B cell (primary cell): Measurements from ENCODE around the gene CALM1. TPM values are rescaled to one million over a fixed set of nuclear protein-coding genes. Genes with fewer than 3 reads are reported as not detected.

Source experiments
- ATAC-seq: fragments of 200-7000 bp; cut with Tn5 transposase; one replicate; pipeline ENCODE4 v1.10.0; 2021; ENCODE audit warnings: low read depth, mild to moderate bottlenecking, moderate number of reproducible peaks, moderate library complexity
- CTCF ChIA-PET: fragments of 350-600 bp; sonication (Branson Sonifier 250); formaldehyde crosslinking; loops from one replicate; lab custom pipeline; 2021; ENCODE audit warnings: antibody characterized with exemption, inconsistent platforms; lab: Charles Lee
- POLR2A ChIA-PET: fragments of 350-600 bp; sonication (Branson Sonifier 250); formaldehyde crosslinking; loops from one replicate; lab custom pipeline; 2021; ENCODE audit warnings: antibody characterized with exemption; lab: Charles Lee
- DNase-seq: peaks from one replicate; pipeline ENCODE4 v3.0.0; 2013
- H2AFZ ChIP-seq: 2 replicates; pipeline ENCODE4 v1.6.1; 2012; ENCODE audit warnings: mild to moderate bottlenecking, low read depth, low read length; ENCODE audit not compliant: insufficient read depth, poor library complexity, severe bottlenecking
- H3K27ac ChIP-seq, 2 donors: 1 replicate in 1 of 2; 2 replicates in 1 of 2; pipeline ENCODE4 v1.5.1; 2012 to 2013; ENCODE audit warnings: low read length in 2 of 2, mild to moderate bottlenecking in 2 of 2, moderate library complexity in 1 of 2
- H3K27me3 ChIP-seq, 4 experiments: fragments of 200-600 bp in 1 of 4; sonication (generic) in 1 of 4; replicated peaks in 1 of 4; 1 replicate in 2 of 4; 2 replicates in 2 of 4; pipeline versions ENCODE4 v1.6.1 to v1.7.0; 2013 to 2016; ENCODE audit warnings: low read length in 3 of 4, mild to moderate bottlenecking in 2 of 4, mixed read lengths in 1 of 4, moderate library complexity in 1 of 4; ENCODE audit not compliant: insufficient read depth in 4 of 4, control insufficient read depth in 3 of 4; ENCODE audit errors: control extremely low read depth in 1 of 4
- H3K36me3 ChIP-seq, 2 experiments: replicated peaks in 1 of 2; 1 replicate in 1 of 2; 2 replicates in 1 of 2; pipeline versions ENCODE4 v1.6.1 to v1.7.1; 2013; ENCODE audit warnings: low read length in 1 of 2; ENCODE audit not compliant: insufficient read depth in 2 of 2, control insufficient read depth in 1 of 2; ENCODE audit errors: control extremely low read depth in 1 of 2, extremely low read depth in 1 of 2
- H3K4me1 ChIP-seq, 2 donors: fragments of 200-600 bp in 1 of 2; sonication (generic) in 1 of 2; 1 replicate in 1 of 2; 2 replicates in 1 of 2; pipeline versions ENCODE4 v1.5.1 to v1.6.1; 2013 to 2017; ENCODE audit warnings: low read length in 2 of 2; ENCODE audit not compliant: control insufficient read depth in 2 of 2, insufficient read depth in 2 of 2
- H3K4me2 ChIP-seq: replicated peaks from 2 replicates; pipeline ENCODE3; 2012; ENCODE audit warnings: mild to moderate bottlenecking, low read depth, low read length; ENCODE audit not compliant: poor library complexity, severe bottlenecking
- H3K4me3 ChIP-seq, 5 experiments: fragments of 200-600 bp in 1 of 5; sonication (generic) in 1 of 5; 1 replicate in 3 of 5; 2 replicates in 2 of 5; pipeline versions ENCODE4 v1.5.1 to v1.7.0; 2011 to 2016; ENCODE audit warnings: low read length in 4 of 5, mild to moderate bottlenecking in 4 of 5, low read depth in 2 of 5, control low read depth in 1 of 5, moderate library complexity in 1 of 5; ENCODE audit not compliant: insufficient read depth in 1 of 5; ENCODE audit errors: control extremely low read depth in 1 of 5, extremely low read depth in 1 of 5
- H3K79me2 ChIP-seq: fragments of 200-600 bp; sonication (generic); one replicate; pipeline ENCODE4 v1.6.0; 2016; ENCODE audit warnings: low read length; ENCODE audit not compliant: control insufficient read depth, insufficient read depth
- H3K9ac ChIP-seq: fragments of 200-600 bp; sonication (generic); 2 replicates; pipeline ENCODE4 v1.6.1; 2017; ENCODE audit warnings: mild to moderate bottlenecking, low read length, moderate library complexity
- H3K9me3 ChIP-seq, 3 donors: one replicate each; pipeline versions ENCODE4 v1.6.1 to v1.7.1; 2013; ENCODE audit warnings: low read length in 2 of 3; ENCODE audit not compliant: control insufficient read depth in 2 of 3, insufficient read depth in 1 of 3; ENCODE audit errors: control extremely low read depth in 1 of 3
- H4K20me1 ChIP-seq: 2 replicates; pipeline ENCODE4 v1.6.0; 2012; ENCODE audit warnings: mild to moderate bottlenecking, low read length; ENCODE audit not compliant: insufficient read depth, control insufficient read depth, poor library complexity, severe bottlenecking
- H3K27ac Mint-ChIP-seq: one replicate; pipeline ENCODE4 v1.8.0; 2021; ENCODE audit warnings: mixed read lengths
- H3K27me3 Mint-ChIP-seq: one replicate; pipeline ENCODE4 v1.8.0; 2021; ENCODE audit warnings: mixed read lengths
- H3K4me1 Mint-ChIP-seq: one replicate; pipeline ENCODE4 v1.8.0; 2021; ENCODE audit warnings: mixed read lengths
- H3K4me3 Mint-ChIP-seq: one replicate; pipeline ENCODE4 v1.8.0; 2021; ENCODE audit warnings: mixed read lengths
- H3K9me3 Mint-ChIP-seq: one replicate; pipeline ENCODE4 v1.8.0; 2022; ENCODE audit warnings: mixed read lengths; ENCODE audit not compliant: insufficient read depth
- EZH2 ChIP-seq: IDR thresholded peaks from 2 replicates; pipeline ENCODE4 v1.6.1; 2012; ENCODE audit warnings: borderline replicate concordance, low read depth, mild to moderate bottlenecking, moderate library complexity, low read length; ENCODE audit not compliant: insufficient read depth, poor library complexity, severe bottlenecking
- WGBS: methylation state at CpG from one replicate; pipeline ENCODE4 v1.1.5; 2013; ENCODE audit warnings: missing lambda C conversion rate; ENCODE audit not compliant: insufficient coverage; 5-methylcytosine and 5-hydroxymethylcytosine counted together
- intact Hi-C: fragments of 100-400 bp; cut with micrococcal nuclease; formaldehyde crosslinking; loops from one replicate; pipeline ENCODE4 v1.10.0; 2022
- polyA plus RNA-seq: library from polyadenylated mRNA; depleted of rRNA; stranded (reverse); fragments of >200 nt; gene quantifications from 2 replicates; pipeline ENCODE4 v1.2.3, GENCODE V29; 2012
- total RNA-seq, 2 donors: library from RNA; stranded (reverse); fragments of 120-200 nt in 1 of 2; gene quantifications; 1 replicate in 1 of 2; 2 replicates in 1 of 2; pipeline versions ENCODE4 v1.2.3 to v1.2.4, GENCODE V29; 2013 to 2022
- TF ChIP-seq, protein P1 (sequence below): fragments of 200-600 bp; IDR thresholded peaks from one replicate; pipeline ENCODE4 v1.8.0; 2022; ENCODE audit warnings: antibody characterized with exemption, mild to moderate bottlenecking

CALM1 gene
- total and polyA plus RNA-seq, 2 donors (not counting 1 experiment from before 2014, with no cell fraction given): 264 to 267 TPM

DNA sequence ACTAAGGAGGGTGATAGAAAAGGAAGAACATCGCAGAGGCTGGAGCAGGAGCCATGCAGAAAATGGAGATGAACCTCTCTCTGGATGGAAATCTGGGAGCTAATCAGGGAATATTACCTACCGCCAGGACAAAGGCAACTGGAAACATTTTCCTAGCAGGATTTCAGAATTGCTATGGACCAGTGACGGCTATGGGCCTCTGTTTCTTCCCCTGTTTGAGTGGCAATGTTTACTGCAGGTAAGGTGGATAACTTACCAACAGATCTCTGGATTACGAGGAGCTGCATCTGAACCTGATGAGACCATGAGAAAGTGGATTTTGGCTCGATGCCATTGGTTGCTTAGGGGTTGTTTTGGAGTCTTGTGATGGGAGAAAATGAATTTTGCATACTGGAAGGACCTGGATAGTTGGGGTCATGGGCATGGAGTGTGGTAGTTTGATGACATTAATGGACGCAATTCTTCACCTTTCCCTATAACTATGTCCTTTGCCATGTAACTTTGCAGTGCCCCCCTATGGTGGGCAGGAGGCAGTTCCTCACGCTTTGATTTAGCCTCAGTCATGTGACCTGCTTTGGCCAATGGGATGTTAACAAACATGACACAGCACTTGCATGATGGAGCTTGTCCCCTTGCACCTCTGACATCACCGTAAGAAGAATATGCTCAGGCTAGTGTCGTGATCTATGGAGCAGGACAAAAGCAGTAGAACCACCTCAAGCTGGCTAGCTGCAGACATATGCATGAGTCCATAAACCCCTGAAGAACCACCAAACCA lies 51.1 kb downstream of the CALM1 start:
- no peaks in the 10 kb centered on the region for H3K79me2 ChIP-seq
- 91% methylated on average over 8 of the region's 9 CpGs for WGBS
- H3K4me1 Mint-ChIP-seq: peaks cover 13% of the 10 kb centered on the region
- no peak overlapping the region for H3K9ac ChIP-seq
- peaks cover 16% of the 10 kb centered on the region for H3K27me3 Mint-ChIP-seq
- H3K4me3 Mint-ChIP-seq: no peak overlapping the region
- H3K36me3 ChIP-seq: no peaks in the 10 kb centered on the region
- peaks cover 3% of the 10 kb centered on the region for H3K9me3 Mint-ChIP-seq
- H3K4me1 ChIP-seq: peaks cover 14 to 16% of the 10 kb centered on the region in 2 donors
- no peak overlapping the region for H3K27ac Mint-ChIP-seq
- DNase-seq (no peak), ATAC-seq (no peak)
- H3K4me2 ChIP-seq: no peak overlapping the region
- no peaks in the 10 kb centered on the region for H3K27me3 ChIP-seq
- intact Hi-C loops: no loop called here
- H4K20me1 ChIP-seq: no peaks in the 10 kb centered on the region
- no peak for TF ChIP-seq EZH2
- TF ChIP-seq, protein P1, sequence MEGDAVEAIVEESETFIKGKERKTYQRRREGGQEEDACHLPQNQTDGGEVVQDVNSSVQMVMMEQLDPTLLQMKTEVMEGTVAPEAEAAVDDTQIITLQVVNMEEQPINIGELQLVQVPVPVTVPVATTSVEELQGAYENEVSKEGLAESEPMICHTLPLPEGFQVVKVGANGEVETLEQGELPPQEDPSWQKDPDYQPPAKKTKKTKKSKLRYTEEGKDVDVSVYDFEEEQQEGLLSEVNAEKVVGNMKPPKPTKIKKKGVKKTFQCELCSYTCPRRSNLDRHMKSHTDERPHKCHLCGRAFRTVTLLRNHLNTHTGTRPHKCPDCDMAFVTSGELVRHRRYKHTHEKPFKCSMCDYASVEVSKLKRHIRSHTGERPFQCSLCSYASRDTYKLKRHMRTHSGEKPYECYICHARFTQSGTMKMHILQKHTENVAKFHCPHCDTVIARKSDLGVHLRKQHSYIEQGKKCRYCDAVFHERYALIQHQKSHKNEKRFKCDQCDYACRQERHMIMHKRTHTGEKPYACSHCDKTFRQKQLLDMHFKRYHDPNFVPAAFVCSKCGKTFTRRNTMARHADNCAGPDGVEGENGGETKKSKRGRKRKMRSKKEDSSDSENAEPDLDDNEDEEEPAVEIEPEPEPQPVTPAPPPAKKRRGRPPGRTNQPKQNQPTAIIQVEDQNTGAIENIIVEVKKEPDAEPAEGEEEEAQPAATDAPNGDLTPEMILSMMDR: no peak
- H3K4me3 ChIP-seq: no peak overlapping the region
- no peak overlapping the region for H3K27ac ChIP-seq
- CTCF ChIA-PET: no interaction called here
- POLR2A ChIA-PET: no interaction called here
- H2AFZ ChIP-seq: no peak overlapping the region
- H3K9me3 ChIP-seq: peaks cover 0 to 6% (median 3%) of the 10 kb centered on the region in 3 donors

DNA sequence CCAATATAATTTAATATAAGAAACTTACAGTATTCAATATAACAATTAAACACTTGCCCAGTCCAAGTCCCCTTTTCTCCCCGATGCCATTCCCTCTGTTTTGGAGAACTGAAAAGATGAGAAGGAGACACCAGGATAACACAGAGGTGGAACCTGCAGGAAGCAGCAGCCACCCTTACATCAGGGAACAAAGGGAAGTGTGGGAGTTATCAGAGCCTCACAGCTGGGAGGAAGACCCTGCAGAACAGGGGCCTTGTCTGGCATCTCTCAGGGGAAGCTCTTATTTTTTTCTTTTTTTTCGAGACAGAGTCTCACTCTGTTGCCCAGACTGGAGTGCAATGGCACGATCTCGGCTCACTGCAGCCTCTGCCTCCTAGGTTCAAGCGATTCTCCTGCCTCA lies 52.6 kb downstream of the CALM1 start:
- Histone ChIP-seq H2AFZ (no peak overlapping the region), H4K20me1 (no peaks in the 10 kb centered on the region), H3K27me3 (no peaks in the 10 kb centered on the region), H3K27ac (no peak overlapping the region), H3K9ac (no peak overlapping the region), H3K4me1 (peaks cover 14 to 16% of the 10 kb centered on the region in 2 donors), H3K4me2 (no peak overlapping the region), H3K4me3 (no peak overlapping the region), H3K9me3 (peaks cover 0 to 6% (median 3%) of the 10 kb centered on the region in 3 donors), H3K79me2 (no peaks in the 10 kb centered on the region), H3K36me3 (no peaks in the 10 kb centered on the region)
- Mint-ChIP-seq H3K9me3 (peaks cover 3% of the 10 kb centered on the region), H3K27ac (no peak overlapping the region), H3K27me3 (peaks cover 12% of the 10 kb centered on the region), H3K4me3 (no peak overlapping the region), H3K4me1 (peaks cover 13% of the 10 kb centered on the region)
- intact Hi-C loops: no loop called here
- ChIA-PET CTCF (no interaction called here), POLR2A (no interaction called here)
- ATAC-seq (no peak), DNase-seq (no peak)
- WGBS: 0% methylated on average over 1 of the region's 5 CpGs
- TF ChIP-seq, protein P1: no peak
- TF ChIP-seq EZH2: no peak
